ENCODE results near the gene CCNG2.

GRCh38 chr4:77154065-77154464 lies 2.9 kb upstream of the CCNG2 start:
- no peak for TF ChIP-seq POLR2A (IDR thresholded peaks at IDR 0.05)
- no peak for TF ChIP-seq CTCF (IDR thresholded peaks at IDR 0.05 in 8 of 11, conservative IDR thresholded peaks at IDR 0.05 in 3 of 11)
- no peak for TF ChIP-seq POLR2AphosphoS5 (IDR thresholded peaks at IDR 0.05)
